CD8-positive, alpha-beta memory T cell (primary cell): Measurements from ENCODE around the gene PDSS2. TPM values are rescaled to one million over a fixed set of nuclear protein-coding genes. Genes with fewer than 3 reads are reported as not detected.
A peak's percentile ranks its signal among the peaks of the same experiment; 100 is the strongest.
"Not testable (repeated sequence)": the region's sequence is repeated elsewhere in the genome, so short reads cannot be mapped to it uniquely, and the experiment has no call there.

Experiments
- CTCF ChIA-PET: fragments of 350-600 bp; sonication (Branson Sonifier 250); formaldehyde crosslinking; loops from one replicate; lab custom pipeline; 2021; ENCODE audit warnings: antibody characterized with exemption; lab: Charles Lee
- POLR2A ChIA-PET: fragments of 350-600 bp; sonication (Branson Sonifier 250); formaldehyde crosslinking; loops from one replicate; lab custom pipeline; 2021; ENCODE audit warnings: antibody characterized with exemption; lab: Charles Lee
- DNase-seq, 5 donors: peaks; one replicate each; pipeline versions ENCODE4 v3.0.0 to v3.0.0-alpha.2; 2020 to 2022; ENCODE audit warnings: mixed read lengths in 1 of 5
- H3K27ac ChIP-seq: one replicate; pipeline ENCODE4 v1.7.0; 2013; ENCODE audit warnings: low read depth, mild to moderate bottlenecking, low read length, moderate library complexity
- H3K27me3 ChIP-seq: 2 replicates; pipeline ENCODE4 v1.7.0; 2013; ENCODE audit warnings: low read length, mild to moderate bottlenecking; ENCODE audit not compliant: insufficient read depth, poor library complexity, severe bottlenecking
- H3K36me3 ChIP-seq: 2 replicates; pipeline ENCODE4 v1.7.0; 2013; ENCODE audit warnings: mild to moderate bottlenecking, low read length, moderate library complexity; ENCODE audit not compliant: insufficient read depth
- H3K4me1 ChIP-seq: 2 replicates; pipeline ENCODE4 v1.7.0; 2013; ENCODE audit warnings: mild to moderate bottlenecking, low read length, moderate library complexity; ENCODE audit not compliant: insufficient read depth
- H3K4me3 ChIP-seq: 2 replicates; pipeline ENCODE4 v1.7.0; 2013; ENCODE audit warnings: mild to moderate bottlenecking, low read length
- H3K9me3 ChIP-seq: 2 replicates; pipeline ENCODE4 v1.7.0; 2013; ENCODE audit warnings: mild to moderate bottlenecking, low read length
- H3K27ac Mint-ChIP-seq, 8 donors: one replicate each; pipeline ENCODE4 v1.8.0; 2020 to 2021; ENCODE audit warnings: mixed read lengths in 8 of 8, mild to moderate bottlenecking in 6 of 8, inconsistent platforms in 3 of 8, moderate library complexity in 3 of 8
- H3K27me3 Mint-ChIP-seq, 2 donors: one replicate each; pipeline ENCODE4 v1.8.0; 2020 to 2021; ENCODE audit warnings: mixed read lengths in 2 of 2, mild to moderate bottlenecking in 1 of 2, moderate library complexity in 1 of 2
- H3K36me3 Mint-ChIP-seq, 3 donors: one replicate each; pipeline ENCODE4 v1.8.0; 2020 to 2021; ENCODE audit warnings: mixed read lengths in 3 of 3, inconsistent platforms in 1 of 3, mild to moderate bottlenecking in 1 of 3
- H3K4me1 Mint-ChIP-seq, 3 donors: one replicate each; pipeline ENCODE4 v1.8.0; 2020 to 2021; ENCODE audit warnings: mixed read lengths in 3 of 3, inconsistent platforms in 1 of 3, mild to moderate bottlenecking in 1 of 3
- H3K4me3 Mint-ChIP-seq, 7 donors: one replicate each; pipeline ENCODE4 v1.8.0; 2020 to 2021; ENCODE audit warnings: mixed read lengths in 7 of 7, mild to moderate bottlenecking in 6 of 7, moderate library complexity in 4 of 7, inconsistent platforms in 2 of 7
- H3K9me3 Mint-ChIP-seq, 5 donors: one replicate each; pipeline ENCODE4 v1.8.0; 2020 to 2022; ENCODE audit warnings: mixed read lengths in 5 of 5, mild to moderate bottlenecking in 3 of 5, moderate library complexity in 2 of 5, inconsistent platforms in 1 of 5
- polyA plus RNA-seq: library from polyadenylated mRNA; unstranded; fragments of 300-500 nt; fragmentation: Illumina TruSeq; gene quantifications from one replicate; pipeline ENCODE4 v1.2.3, GENCODE V29; 2021
- total RNA-seq, 2 experiments: library from RNA; stranded (reverse); gene quantifications; one replicate each; pipeline ENCODE4 v1.2.3, GENCODE V29; 2021

Gene PDSS2
- total and polyA plus RNA-seq, 3 experiments from 2014 or later: 13.4 to 14.2 (median 13.7) TPM

- Mint-ChIP-seq H3K27me3 (no peaks in the 10 kb centered on the region), H3K27ac (no peak overlapping the region), H3K4me1 (peaks cover 0 to 8% (median 0%) of the 10 kb centered on the region in 3 donors), H3K9me3 (no peaks in the 10 kb centered on the region), H3K36me3 (peaks cover 0 to 5% (median 0%) of the 10 kb centered on the region in 3 donors), H3K4me3 (no peak overlapping the region)
- H3K9me3 ChIP-seq: no peaks in the 10 kb centered on the region
- no peaks in the 10 kb centered on the region for H3K36me3 ChIP-seq
- H3K27me3 ChIP-seq: no peaks in the 10 kb centered on the region
- H3K27ac ChIP-seq: no peak overlapping the region
- no peaks in the 10 kb centered on the region for H3K4me1 ChIP-seq
- ChIA-PET CTCF (no interaction called here), POLR2A (no interaction called here)
- no peak overlapping the region for H3K4me3 ChIP-seq
- DNase-seq: no peak
These were observed 139.3 kb downstream of the PDSS2 start for GRCh38 chr6:107319906-107320530.

DNA sequence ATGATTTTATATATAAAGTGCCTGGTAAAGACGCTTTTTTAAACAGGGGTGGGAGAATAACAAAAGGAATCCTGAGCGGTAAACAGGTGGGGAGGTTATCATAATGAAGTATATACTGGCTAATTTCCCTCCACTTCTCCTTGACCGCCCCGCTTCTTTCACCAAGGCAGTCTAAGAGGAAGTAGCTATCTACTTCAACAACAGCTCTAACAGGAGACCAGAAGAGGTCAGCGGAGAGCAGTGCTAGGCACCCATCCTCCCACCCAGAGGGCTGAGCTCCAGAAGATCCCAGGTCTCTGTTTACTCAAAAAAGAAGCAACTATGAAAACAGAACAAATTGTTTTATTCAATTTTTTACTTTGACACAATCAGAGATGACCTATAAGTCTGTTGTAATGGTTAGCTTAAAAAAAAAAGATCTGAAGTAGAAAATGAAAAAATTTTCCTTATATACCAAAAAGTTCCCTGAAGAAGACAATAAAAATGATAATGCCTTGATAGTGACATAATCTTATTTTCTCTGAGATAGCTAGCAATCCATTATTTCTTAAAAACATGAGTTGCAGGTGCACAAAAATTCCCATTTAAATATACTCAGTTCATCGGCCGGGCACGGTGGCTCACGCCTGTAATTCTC, 141.1 kb downstream of the PDSS2 start:
- no peaks in the 10 kb centered on the region for H3K4me1 ChIP-seq
- H3K27me3 Mint-ChIP-seq: no peaks in the 10 kb centered on the region
- H3K4me1 Mint-ChIP-seq: peaks cover 0 to 5% (median 0%) of the 10 kb centered on the region in 3 donors
- H3K36me3 Mint-ChIP-seq: peaks cover 0 to 3% (median 0%) of the 10 kb centered on the region in 3 donors
- no peak overlapping the region for H3K4me3 ChIP-seq
- ChIA-PET POLR2A (no interaction called here), CTCF (interaction anchor here (1.1 to 1.7 kb wide), 3 partner anchors 9 to 282 kb away, joined by 3 read pairs; no protein-coding TSS in a partner anchor)
- H3K9me3 ChIP-seq: no peaks in the 10 kb centered on the region
- H3K36me3 ChIP-seq: no peaks in the 10 kb centered on the region
- H3K27me3 ChIP-seq: no peaks in the 10 kb centered on the region
- DNase-seq: peak in 1 of 5 donors; percentile 1
- H3K4me3 Mint-ChIP-seq: no peak overlapping the region
- no peaks in the 10 kb centered on the region for H3K9me3 Mint-ChIP-seq
- no peak overlapping the region for H3K27ac ChIP-seq
- no peak overlapping the region for H3K27ac Mint-ChIP-seq

DNA sequence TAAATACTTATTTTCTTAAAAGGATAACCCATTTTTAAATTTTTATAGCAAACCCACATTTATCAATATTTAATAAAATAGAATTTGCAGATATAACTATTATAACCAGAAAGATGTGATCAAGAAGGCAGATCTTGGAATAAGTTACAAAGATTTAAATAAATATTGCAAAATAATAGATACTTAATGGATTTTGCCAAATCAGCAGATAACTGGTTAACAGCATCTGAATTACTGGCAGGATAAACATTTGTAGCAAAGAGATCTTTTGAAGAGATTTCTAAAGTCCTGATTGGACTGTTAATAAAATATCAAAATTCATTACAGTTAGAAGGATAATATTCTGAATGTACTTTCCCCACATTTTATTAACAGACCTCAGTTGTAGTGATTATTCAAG, 144.2 kb downstream of the PDSS2 start:
- H3K9me3 Mint-ChIP-seq: no peaks in the 10 kb centered on the region
- Histone ChIP-seq H3K36me3 (no peaks in the 10 kb centered on the region), H3K4me1 (no peaks in the 10 kb centered on the region), H3K27me3 (no peaks in the 10 kb centered on the region), H3K9me3 (no peaks in the 10 kb centered on the region), H3K4me3 (no peak overlapping the region), H3K27ac (no peak overlapping the region)
- H3K36me3 Mint-ChIP-seq: peaks cover 0 to 5% (median 2%) of the 10 kb centered on the region in 3 donors
- POLR2A ChIA-PET: no interaction called here
- no peak overlapping the region for H3K27ac Mint-ChIP-seq
- no peaks in the 10 kb centered on the region for H3K27me3 Mint-ChIP-seq
- CTCF ChIA-PET: no interaction called here
- H3K4me1 Mint-ChIP-seq: no peaks in the 10 kb centered on the region
- H3K4me3 Mint-ChIP-seq: no peak overlapping the region
- no peak for DNase-seq

- H3K27ac Mint-ChIP-seq: no peak overlapping the region
- no peak overlapping the region for H3K4me3 Mint-ChIP-seq
- H3K9me3 Mint-ChIP-seq: no peaks in the 10 kb centered on the region
- Histone ChIP-seq H3K4me1 (no peaks in the 10 kb centered on the region), H3K36me3 (no peaks in the 10 kb centered on the region), H3K9me3 (no peaks in the 10 kb centered on the region), H3K27me3 (no peaks in the 10 kb centered on the region), H3K27ac (no peak overlapping the region), H3K4me3 (no peak overlapping the region)
- no peaks in the 10 kb centered on the region for H3K4me1 Mint-ChIP-seq
- ChIA-PET POLR2A (no interaction called here), CTCF (no interaction called here)
- no peak for DNase-seq
- peaks cover 0 to 5% (median 2%) of the 10 kb centered on the region in 3 donors for H3K36me3 Mint-ChIP-seq
- no peaks in the 10 kb centered on the region for H3K27me3 Mint-ChIP-seq
These were observed 144.8 kb downstream of the PDSS2 start for GRCh38 chr6:107314531-107314939.

GRCh38 chr6:107313776-107314175, 145.6 kb downstream of the PDSS2 start:
- Histone ChIP-seq H3K27me3 (no peaks in the 10 kb centered on the region), H3K36me3 (no peaks in the 10 kb centered on the region), H3K9me3 (no peaks in the 10 kb centered on the region), H3K4me3 (no peak overlapping the region), H3K4me1 (no peaks in the 10 kb centered on the region), H3K27ac (no peak overlapping the region)
- Mint-ChIP-seq H3K27ac (no peak overlapping the region), H3K4me1 (no peaks in the 10 kb centered on the region), H3K27me3 (no peaks in the 10 kb centered on the region), H3K36me3 (peaks cover 0 to 5% (median 3%) of the 10 kb centered on the region in 3 donors), H3K4me3 (no peak overlapping the region), H3K9me3 (no peaks in the 10 kb centered on the region)
- POLR2A ChIA-PET: no interaction called here
- DNase-seq: no peak
- CTCF ChIA-PET: no interaction called here

GRCh38 chr6:107310362-107310761, 149.0 kb downstream of the PDSS2 start:
- CTCF ChIA-PET: no interaction called here
- Mint-ChIP-seq H3K36me3 (peaks cover 3 to 7% (median 4%) of the 10 kb centered on the region in 3 donors), H3K27ac (no peak overlapping the region), H3K27me3 (no peaks in the 10 kb centered on the region), H3K4me1 (peaks cover 0 to 4% (median 0%) of the 10 kb centered on the region in 3 donors), H3K9me3 (no peaks in the 10 kb centered on the region), H3K4me3 (no peak overlapping the region)
- H3K36me3 ChIP-seq: no peaks in the 10 kb centered on the region
- H3K27ac ChIP-seq: no peak overlapping the region
- POLR2A ChIA-PET: interaction anchor here (0.5 to 0.7 kb wide), 2 partner anchors 28 to 257 kb away, joined by 3 to 4 read pairs; no protein-coding TSS in a partner anchor
- no peak overlapping the region for H3K4me3 ChIP-seq
- no peaks in the 10 kb centered on the region for H3K27me3 ChIP-seq
- no peaks in the 10 kb centered on the region for H3K9me3 ChIP-seq
- DNase-seq: no peak
- no peaks in the 10 kb centered on the region for H3K4me1 ChIP-seq

DNA sequence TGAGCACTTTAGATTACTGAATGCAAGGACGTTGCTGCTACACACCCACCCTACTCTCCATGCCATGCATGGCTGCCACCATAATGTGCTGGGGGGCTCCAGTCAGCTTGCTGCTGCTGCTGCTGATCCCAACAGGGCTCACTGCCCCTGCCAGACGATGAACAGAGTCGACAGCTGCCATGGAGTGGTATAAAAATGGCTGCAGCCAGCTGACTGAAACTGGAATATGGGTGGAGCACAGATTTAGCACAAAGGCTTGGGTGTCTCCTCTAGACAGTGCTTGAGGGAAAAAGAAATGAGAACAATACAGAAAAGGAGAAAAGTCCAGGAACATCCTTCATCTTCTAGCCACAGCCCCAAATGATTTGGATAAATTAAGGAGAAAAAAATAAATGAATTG, 150.7 kb downstream of the PDSS2 start:
- DNase-seq: no peak
- ChIA-PET POLR2A (no interaction called here), CTCF (no interaction called here)
- Mint-ChIP-seq H3K4me3 (no peak overlapping the region), H3K27me3 (no peaks in the 10 kb centered on the region), H3K27ac (no peak overlapping the region), H3K36me3 (peaks cover 3 to 7% (median 4%) of the 10 kb centered on the region in 3 donors), H3K9me3 (no peaks in the 10 kb centered on the region), H3K4me1 (peaks cover 0 to 4% (median 0%) of the 10 kb centered on the region in 3 donors)
- no peak overlapping the region for H3K27ac ChIP-seq
- no peak overlapping the region for H3K4me3 ChIP-seq
- H3K27me3 ChIP-seq: no peaks in the 10 kb centered on the region
- no peaks in the 10 kb centered on the region for H3K36me3 ChIP-seq
- no peaks in the 10 kb centered on the region for H3K9me3 ChIP-seq
- no peaks in the 10 kb centered on the region for H3K4me1 ChIP-seq

GRCh38 chr6:107305994-107306393, 153.4 kb downstream of the PDSS2 start:
- POLR2A ChIA-PET, H3K4me3 Mint-ChIP-seq, CTCF ChIA-PET: not testable (repeated sequence)

More at GRCh38 chr6:107305994-107306393, 153.4 kb downstream of the PDSS2 start:
- not testable (repeated sequence) for H3K27me3 Mint-ChIP-seq, H3K9me3 ChIP-seq, H3K36me3 ChIP-seq, H3K4me1 Mint-ChIP-seq, H3K27ac Mint-ChIP-seq, H3K27ac ChIP-seq, H3K9me3 Mint-ChIP-seq, H3K4me1 ChIP-seq, H3K36me3 Mint-ChIP-seq, H3K4me3 ChIP-seq, DNase-seq, H3K27me3 ChIP-seq
